GM19099 (cell line): Measurements from ENCODE around the gene RBKS.

ENCODE experiments used
- POLR2A ChIP-seq: IDR thresholded peaks from 3 replicates; pipeline ENCODE4 v1.6.1; 2011; ENCODE audit warnings: low read depth; ENCODE audit not compliant: insufficient read length; ENCODE audit errors: extremely low read depth

The RBKS gene

DNA sequence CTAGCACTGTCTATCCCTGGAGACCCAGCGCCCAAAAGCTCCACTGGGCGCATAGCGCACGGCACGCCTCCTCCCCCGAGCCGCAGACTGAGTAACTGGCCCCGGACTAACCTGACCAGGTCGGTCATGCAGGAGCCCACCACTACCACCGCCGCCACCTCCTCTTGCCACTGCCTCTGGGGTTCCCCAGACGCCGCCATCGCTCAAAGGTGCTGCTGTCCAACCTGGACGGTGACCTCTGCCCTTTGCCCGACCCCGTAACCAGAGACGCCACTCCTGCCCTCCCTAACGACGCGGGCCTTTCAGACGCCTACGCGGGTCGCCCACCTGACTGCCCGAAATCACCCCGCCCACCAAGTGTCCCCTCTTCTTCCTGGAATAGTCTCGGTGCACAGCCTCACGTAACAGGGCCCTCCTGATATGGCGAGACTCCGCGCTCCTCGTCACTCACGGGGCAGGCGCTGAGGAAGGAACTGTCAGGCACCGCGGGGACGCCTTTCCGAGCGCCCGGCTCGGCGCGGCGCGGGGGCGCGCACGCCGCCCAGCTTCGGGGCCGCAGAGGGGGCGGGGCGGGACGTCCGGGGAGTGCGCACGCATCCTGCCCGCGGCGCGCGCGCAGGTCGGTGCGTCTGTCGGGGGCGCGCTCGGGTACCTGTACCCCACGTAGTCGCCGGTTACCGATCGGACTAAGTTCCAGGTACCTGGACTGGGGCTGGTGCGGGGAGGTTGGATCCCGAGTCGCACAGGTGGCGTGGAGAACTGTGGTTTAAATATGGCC is at the start of gene RBKS, which contains the start of gene BABAM2:
Gene RBKS (minus strand): TSS at position 242 of the 778 bp plus-strand sequence. CDS start 42 bp downstream, at position 200.
Gene BABAM2 (plus strand): TSS at position 584 of the 778 bp plus-strand sequence. CDS start 3,828 bp downstream, outside the sequence.
- peak; percentile 91 for TF ChIP-seq POLR2A

- TF ChIP-seq POLR2A: no peak
Measured at GRCh38 chr2:27935026-27935425, 44.8 kb upstream of the RBKS start.

DNA sequence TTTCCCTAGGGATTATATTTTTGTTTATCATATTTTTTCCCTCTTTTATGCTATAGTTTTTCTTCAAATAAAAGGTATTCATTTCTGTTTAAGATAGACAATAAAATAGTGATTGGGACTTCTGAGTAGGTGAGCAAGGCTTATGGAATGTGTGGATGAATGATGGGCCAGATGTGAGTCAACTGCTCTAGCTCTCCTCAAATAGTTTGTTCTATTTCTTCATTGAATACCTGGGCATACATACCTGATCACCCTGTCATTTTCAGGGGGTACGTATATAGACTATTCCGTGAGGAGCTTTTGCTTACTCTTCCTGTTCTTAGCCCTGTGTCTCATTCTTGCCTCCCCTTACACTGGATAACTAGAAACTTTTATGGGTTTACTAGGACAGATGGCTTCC is 42.2 kb upstream of the RBKS start:
- TF ChIP-seq POLR2A: no peak

- TF ChIP-seq POLR2A: no peak
Measured at GRCh38 chr2:27931361-27931950, 41.3 kb upstream of the RBKS start.

GRCh38 chr2:27929916-27930486 is 39.8 kb upstream of the RBKS start:
- no peak for TF ChIP-seq POLR2A

DNA sequence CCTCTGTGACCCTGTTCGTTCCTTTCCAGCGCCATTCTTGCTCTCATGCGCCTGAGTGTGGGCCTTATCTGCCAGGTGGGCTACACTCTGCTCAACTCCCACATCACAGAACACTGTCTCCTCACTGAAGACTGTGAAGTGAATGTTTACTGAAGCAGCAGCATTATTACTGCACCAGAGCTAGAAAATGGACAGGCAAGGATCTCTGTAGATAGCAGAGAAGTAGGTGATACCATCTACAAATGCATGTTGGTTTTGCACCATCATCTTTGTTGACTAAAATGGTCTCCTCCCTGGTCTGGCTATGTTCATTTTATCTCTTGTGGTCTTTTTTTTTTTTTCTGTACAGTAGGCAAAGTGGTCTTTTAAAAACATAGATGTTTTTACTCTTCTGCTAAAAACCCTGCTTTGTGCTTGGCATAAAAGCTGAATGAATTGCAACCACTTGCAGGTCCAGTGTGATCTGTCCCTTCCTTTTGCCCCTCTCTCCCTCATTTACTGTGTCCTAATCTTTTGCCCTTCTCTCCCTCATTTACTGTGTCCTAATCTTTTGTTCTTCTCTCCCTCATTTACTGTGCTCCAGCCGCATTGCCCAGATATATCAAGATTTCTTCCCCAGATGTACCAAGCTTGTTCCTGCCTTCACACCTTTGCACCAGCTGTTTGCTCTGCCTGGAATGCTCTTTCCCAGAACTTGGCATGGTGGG is 35.7 kb upstream of the RBKS start:
- TF ChIP-seq POLR2A: no peak

DNA sequence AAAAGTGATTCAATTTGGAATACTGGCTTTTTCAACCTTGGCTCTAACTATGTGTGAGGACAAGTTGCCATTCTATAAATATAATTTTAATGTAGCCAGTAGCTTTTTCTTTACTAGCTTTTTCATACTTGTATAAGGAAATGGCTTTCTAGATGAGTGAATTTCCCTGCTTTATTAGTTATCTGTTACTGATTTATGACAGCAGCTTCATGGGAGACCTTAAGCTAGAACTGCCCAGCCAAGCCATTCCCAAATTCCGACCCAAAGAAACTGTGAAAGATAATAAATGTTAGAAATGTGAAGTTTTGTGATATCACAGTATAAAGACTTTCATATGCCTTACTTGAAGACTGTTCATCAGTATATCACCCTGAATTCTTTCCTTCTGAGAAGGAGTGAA is 32.7 kb upstream of the RBKS start:
- TF ChIP-seq POLR2A: no peak

GRCh38 chr2:27921880-27922547 is 31.8 kb upstream of the RBKS start:
- TF ChIP-seq POLR2A: no peak

DNA sequence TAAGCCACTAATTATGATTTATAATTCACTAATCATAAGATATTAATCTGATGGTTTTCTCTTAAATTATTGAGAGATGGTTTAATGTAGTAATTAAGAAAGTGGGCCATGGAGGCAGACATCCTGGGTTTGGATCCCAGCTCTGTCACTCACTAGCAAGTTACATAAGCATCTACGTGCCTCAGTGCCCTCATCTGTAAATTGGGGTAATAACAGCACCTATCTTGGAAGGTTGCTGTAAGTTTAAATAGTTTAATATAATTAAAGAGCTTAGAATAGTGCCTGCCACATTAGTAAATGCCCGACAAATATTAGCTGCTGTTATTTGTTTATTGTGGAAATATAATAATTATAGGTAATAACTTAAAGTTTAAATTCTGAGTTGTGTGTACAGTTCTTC is 31.2 kb upstream of the RBKS start:
- no peak for TF ChIP-seq POLR2A

GRCh38 chr2:27920148-27920885 is 30.1 kb upstream of the RBKS start:
- TF ChIP-seq POLR2A: no peak

- TF ChIP-seq POLR2A: no peak
Measured at GRCh38 chr2:27916293-27916995, 26.3 kb upstream of the RBKS start.

- no peak for TF ChIP-seq POLR2A
Measured at GRCh38 chr2:27915874-27916273, 25.7 kb upstream of the RBKS start.

GRCh38 chr2:27915191-27915590 is 25.0 kb upstream of the RBKS start:
- TF ChIP-seq POLR2A: no peak

- no peak for TF ChIP-seq POLR2A
Measured at GRCh38 chr2:27914805-27915175, 24.6 kb upstream of the RBKS start.

DNA sequence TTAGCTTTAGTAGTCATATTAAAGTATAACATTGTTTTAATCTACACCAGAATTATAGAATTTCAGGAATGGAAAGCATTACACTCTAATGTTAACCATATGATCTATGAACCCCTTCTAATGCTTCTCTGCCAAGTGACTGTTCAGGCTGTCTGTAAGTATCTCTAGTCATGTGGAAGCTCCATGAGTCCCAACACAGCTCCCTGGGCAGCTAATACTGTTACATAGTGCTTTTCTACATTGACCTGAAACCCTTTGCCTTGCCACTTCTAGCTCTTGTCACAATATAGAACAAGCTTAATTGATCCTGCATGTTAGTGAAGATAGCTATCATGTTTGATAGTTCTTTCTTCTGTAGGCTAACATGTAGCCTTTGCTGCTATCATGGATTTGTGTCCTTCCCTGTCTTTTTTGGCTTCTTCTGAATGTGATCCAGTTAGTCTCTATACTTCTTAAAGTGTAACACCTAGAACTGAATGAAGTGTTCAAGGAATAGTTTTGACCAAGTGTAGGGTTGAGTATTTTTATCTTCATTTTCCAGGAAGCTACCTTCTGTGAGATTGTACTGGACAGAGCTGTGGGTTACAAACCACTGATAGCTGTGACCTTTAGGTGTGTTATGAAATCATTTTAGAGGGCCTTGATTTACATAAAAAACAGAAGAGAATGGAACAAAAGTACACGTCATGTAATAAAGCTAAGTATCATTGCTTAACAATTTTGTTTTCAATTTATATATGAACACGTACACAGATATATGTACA is 24.0 kb upstream of the RBKS start:
- TF ChIP-seq POLR2A: no peak
